Aorta (tissue), 5 donors: ENCODE data around the gene MYO7A. TPM values are rescaled to one million over a fixed set of nuclear protein-coding genes. Genes with fewer than 3 reads are reported as not detected.
A peak's percentile ranks its signal among the peaks of the same experiment; 100 is the strongest.

Source experiments
- ATAC-seq: fragments of 200-7000 bp; cut with Tn5 transposase; one replicate; pipeline ENCODE4 v1.9.1; 2022; ENCODE audit warnings: moderate library complexity; ENCODE audit not compliant: low FRiP score
- DNase-seq, 2 donors: peaks; one replicate each; pipeline ENCODE4 v3.0.0-alpha.2; 2020
- H3K27ac ChIP-seq, 2 donors: one replicate each; pipeline ENCODE4 v1.5.1; 2013; ENCODE audit warnings: low read length in 2 of 2, mild to moderate bottlenecking in 2 of 2, moderate library complexity in 2 of 2, control low read depth in 1 of 2, inconsistent platforms in 1 of 2, low read depth in 1 of 2
- H3K27me3 ChIP-seq, 2 donors: one replicate each; pipeline ENCODE4 v1.6.1; 2013; ENCODE audit warnings: control low read depth in 1 of 2, low read length in 1 of 2, mild to moderate bottlenecking in 1 of 2, moderate library complexity in 1 of 2; ENCODE audit not compliant: insufficient read depth in 2 of 2, control insufficient read depth in 1 of 2
- H3K36me3 ChIP-seq, 2 donors: one replicate each; pipeline ENCODE4 v1.6.1; 2013; ENCODE audit warnings: control low read depth in 1 of 2, low read length in 1 of 2, mild to moderate bottlenecking in 1 of 2; ENCODE audit not compliant: insufficient read depth in 2 of 2, control insufficient read depth in 1 of 2
- H3K4me1 ChIP-seq, 2 donors: one replicate each; pipeline ENCODE4 v1.6.1; 2013; ENCODE audit warnings: low read length in 2 of 2, control low read depth in 1 of 2, mild to moderate bottlenecking in 1 of 2, moderate library complexity in 1 of 2; ENCODE audit not compliant: insufficient read depth in 2 of 2, control insufficient read depth in 1 of 2
- H3K4me3 ChIP-seq, 2 donors: one replicate each; pipeline ENCODE4 v1.5.1; 2013; ENCODE audit warnings: low read length in 2 of 2, control low read depth in 1 of 2, mild to moderate bottlenecking in 1 of 2
- H3K9me3 ChIP-seq: one replicate; pipeline ENCODE4 v1.6.1; 2013; ENCODE audit warnings: mild to moderate bottlenecking, low read length; ENCODE audit not compliant: control insufficient read depth
- WGBS, 2 donors: extraction: QIAGEN DNeasy Blood & Tissue Kit; methylation state at CpG; one replicate each; pipeline ENCODE4 v1.1.7; 2013; 5-methylcytosine and 5-hydroxymethylcytosine counted together
- intact Hi-C, 2 donors: fragments of 100-400 bp; cut with DNase I; formaldehyde crosslinking; loops; one replicate each; pipeline versions ENCODE4 v1.14.2 to v1.15.0; 2022
- polyA plus RNA-seq, 2 donors: library from polyadenylated mRNA; stranded (reverse); fragments of 200-250 nt; gene quantifications; one replicate each; pipeline ENCODE4 v1.2.3, GENCODE V29; 2013
- total RNA-seq, 2 donors: library from RNA; stranded (reverse); fragmentation: NEBNext Ultra II Directional; extraction: Animal tissue kit (Norgen Biotek cat#: 25700); gene quantifications; one replicate each; pipeline ENCODE4 v1.2.1, GENCODE V29; 2021
- donor health status: healthy with polysubstance abuse.
- donor health status: Bipolar disorder and iron deficiency.
- donor health status: DM: no; HTN: no; CAD: no.
- donor health status: DM: no; HTN: no; CAD: no.
- donor health status: DM: yes; HTN: yes; CAD: no.

MYO7A gene
- total and polyA plus RNA-seq, 4 donors, result 1.9 to 27.9 (median 6.9) TPM

GRCh38 chr11:77171254-77171653 is 43.2 kb downstream of the MYO7A start:
- H3K4me1 ChIP-seq, result no peaks in the 10 kb centered on the region

GRCh38 chr11:77171885-77172665 is 44.0 kb downstream of the MYO7A start:
- no peak overlapping the region for H3K4me3 ChIP-seq
- H3K27me3 ChIP-seq, result no peaks in the 10 kb centered on the region
- intact Hi-C loops, result no loop called here
- H3K36me3 ChIP-seq, result no peaks in the 10 kb centered on the region
- no peak overlapping the region for H3K27ac ChIP-seq
- H3K4me1 ChIP-seq, result no peaks in the 10 kb centered on the region
- 74 to 81% methylated on average over 20 of the region's 20 CpGs for WGBS, 2 donors
- no peak for ATAC-seq
- H3K9me3 ChIP-seq, result no peaks in the 10 kb centered on the region
- no peak for DNase-seq

More at GRCh38 chr11:77171254-77171653, 43.2 kb downstream of the MYO7A start:
- Histone ChIP-seq H3K4me3 (no peak overlapping the region), H3K27ac (no peak overlapping the region), H3K9me3 (no peaks in the 10 kb centered on the region), H3K36me3 (no peaks in the 10 kb centered on the region), H3K27me3 (no peaks in the 10 kb centered on the region)
- intact Hi-C loops, result no loop called here
- no peak for DNase-seq
- WGBS, 2 donors, result 92 to 94% methylated on average over 8 of the region's 8 CpGs
- ATAC-seq, result no peak

GRCh38 chr11:77172666-77172982 is 44.6 kb downstream of the MYO7A start:
- intact Hi-C loops, result no loop called here
- no peak overlapping the region for H3K27ac ChIP-seq

GRCh38 chr11:77173494-77173893 is 45.4 kb downstream of the MYO7A start:
- WGBS, 2 donors, result 87 to 90% methylated on average over 7 to 10 of the region's 10 CpGs
- H3K27ac ChIP-seq, result no peak overlapping the region
- intact Hi-C loops, result no loop called here
- no peaks in the 10 kb centered on the region for H3K9me3 ChIP-seq
- no peak overlapping the region for H3K4me3 ChIP-seq
- ATAC-seq (no peak), DNase-seq (peak in 1 of 2 donors; percentile 69)
- no peaks in the 10 kb centered on the region for H3K4me1 ChIP-seq
- H3K27me3 ChIP-seq, result no peaks in the 10 kb centered on the region
- H3K36me3 ChIP-seq, result no peaks in the 10 kb centered on the region

More at GRCh38 chr11:77172666-77172982, 44.6 kb downstream of the MYO7A start:
- ATAC-seq (no peak), DNase-seq (peak in 1 of 2 donors; percentile 71)
- H3K36me3 ChIP-seq, result no peaks in the 10 kb centered on the region
- no peaks in the 10 kb centered on the region for H3K27me3 ChIP-seq
- WGBS, 2 donors, result 68 to 70% methylated on average over 16 of the region's 16 CpGs
- no peak overlapping the region for H3K4me3 ChIP-seq
- H3K4me1 ChIP-seq, result no peaks in the 10 kb centered on the region
- no peaks in the 10 kb centered on the region for H3K9me3 ChIP-seq

- Histone ChIP-seq H3K4me3 (no peak overlapping the region), H3K27ac (no peak overlapping the region), H3K9me3 (no peaks in the 10 kb centered on the region), H3K27me3 (no peaks in the 10 kb centered on the region), H3K4me1 (no peaks in the 10 kb centered on the region), H3K36me3 (no peaks in the 10 kb centered on the region)
- DNase-seq, result no peak
- intact Hi-C loops, result no loop called here
- 78 to 86% methylated on average over 16 of the region's 16 CpGs for WGBS, 2 donors
- ATAC-seq, result no peak
Measured at GRCh38 chr11:77174559-77174958, 46.5 kb downstream of the MYO7A start.

- H3K27me3 ChIP-seq, result no peaks in the 10 kb centered on the region
- H3K9me3 ChIP-seq, result no peaks in the 10 kb centered on the region
- H3K27ac ChIP-seq, result no peak overlapping the region
- peak in 1 of 2 donors; percentile 74 for DNase-seq
- H3K4me3 ChIP-seq, result no peak overlapping the region
- ATAC-seq, result no peak
- no peaks in the 10 kb centered on the region for H3K4me1 ChIP-seq
- intact Hi-C loops, result no loop called here
- H3K36me3 ChIP-seq, result no peaks in the 10 kb centered on the region
- WGBS, 2 donors, result 84 to 85% methylated on average over 15 of the region's 15 CpGs
Measured at GRCh38 chr11:77175021-77175842, 47.2 kb downstream of the MYO7A start.

- Histone ChIP-seq H3K9me3 (no peaks in the 10 kb centered on the region), H3K4me3 (no peak overlapping the region), H3K36me3 (no peaks in the 10 kb centered on the region), H3K4me1 (no peaks in the 10 kb centered on the region), H3K27me3 (no peaks in the 10 kb centered on the region), H3K27ac (no peak overlapping the region)
- ATAC-seq (no peak), DNase-seq (peak in 1 of 2 donors; percentile 84)
- intact Hi-C loops, result no loop called here
- 75 to 82% methylated on average over 12 of the region's 12 CpGs for WGBS, 2 donors
Measured at GRCh38 chr11:77175869-77176539, 48.0 kb downstream of the MYO7A start.

GRCh38 chr11:77176996-77177395 is 49.0 kb downstream of the MYO7A start:
- H3K27ac ChIP-seq, result no peak overlapping the region
- H3K4me3 ChIP-seq, result no peak overlapping the region
- H3K9me3 ChIP-seq, result no peaks in the 10 kb centered on the region
- H3K36me3 ChIP-seq, result no peaks in the 10 kb centered on the region
- ATAC-seq (no peak), DNase-seq (no peak)
- no peaks in the 10 kb centered on the region for H3K27me3 ChIP-seq
- H3K4me1 ChIP-seq, result no peaks in the 10 kb centered on the region
- WGBS, 2 donors, result 87 to 91% methylated on average over 9 of the region's 9 CpGs
- intact Hi-C loops, result no loop called here
